ENCODE measurements around the gene HELZ. TPM values are rescaled to one million over a fixed set of nuclear protein-coding genes. Genes with fewer than 3 reads are reported as not detected.
A peak's percentile ranks its signal among the peaks of the same experiment; 100 is the strongest.

Gene HELZ
- total RNA-seq, 1 experiment from 2014 or later: 40.5 TPM

DNA sequence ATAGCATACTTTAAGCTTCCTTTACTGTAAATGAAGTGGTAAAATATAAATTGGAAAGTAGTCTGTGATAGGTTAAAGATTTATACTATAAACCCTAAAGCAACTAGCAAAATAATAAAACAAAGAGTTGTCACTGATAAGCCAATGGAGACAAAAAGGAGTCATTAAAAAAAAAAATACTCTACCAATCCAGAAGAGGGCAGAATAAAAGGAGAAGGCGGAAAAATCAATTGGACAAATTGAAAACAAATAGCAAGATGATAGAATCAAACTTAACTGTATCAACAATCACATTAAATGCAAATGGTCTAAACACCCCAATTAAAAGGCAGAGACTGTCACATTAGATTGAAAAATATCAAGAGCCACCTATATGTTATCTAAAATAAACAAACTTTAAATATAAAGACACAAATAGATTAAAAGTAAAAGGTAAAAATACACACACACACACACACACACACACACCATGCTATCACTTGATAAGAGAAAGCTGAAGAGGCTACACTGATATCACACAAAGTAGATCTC is 128.9 kb downstream of the HELZ start:
- ChIA-PET POLR2A (no interaction called here), CTCF (no interaction called here), RAD21 (ENCODE audit: low non-redundant PET in 1 of 2, low total read pairs in 2 of 2, uncharacterized antibody in 2 of 2, unreplicated experiment in 2 of 2) (no interaction called here)
- no peak overlapping the region for H2AFZ ChIP-seq (ENCODE audit: low read depth, low read length, poor library complexity, severe bottlenecking)
- H4K20me1 ChIP-seq (ENCODE audit: insufficient read depth): no peaks in the 10 kb centered on the region
- BruUV-seq (replicated peaks): no TSS peak
- intact Hi-C loops (cut with micrococcal nuclease): no loop called here
- DNase-seq (ENCODE audit: low read depth, low spot score): no peak
- no peaks in the 10 kb centered on the region for H3K79me2 ChIP-seq (ENCODE audit: insufficient read depth, low read length)
- no peak overlapping the region for H3K4me3 ChIP-seq (replicated peaks in 1 of 2; ENCODE audit: low read depth in 1 of 2, low read length in 2 of 2)
- H3K9me2 ChIP-seq (ENCODE audit: insufficient read depth): no peaks in the 10 kb centered on the region
- no peaks in the 10 kb centered on the region for H3K4me1 ChIP-seq (ENCODE audit: control insufficient read depth in 1 of 2, insufficient read depth in 2 of 2, low read length in 2 of 2)
- no peaks in the 10 kb centered on the region for H3K9me3 ChIP-seq (ENCODE audit: control insufficient read depth in 1 of 2, insufficient read depth in 1 of 2, low read depth in 1 of 2, low read length in 2 of 2)
- no peak overlapping the region for H3K4me2 ChIP-seq (ENCODE audit: low read length)
- no peak overlapping the region for H3K9ac ChIP-seq (ENCODE audit: low read length)
- H3K36me3 ChIP-seq (ENCODE audit: control insufficient read depth in 1 of 2, insufficient read depth in 2 of 2, low read length in 2 of 2): peaks cover 5 to 7% of the 10 kb centered on the region in 2 experiments; a peak in 2 of 4 replicates
- no peak overlapping the region for H3K27ac ChIP-seq (ENCODE audit: low read depth, low read length)
- TF ChIP-seq, protein P1, sequence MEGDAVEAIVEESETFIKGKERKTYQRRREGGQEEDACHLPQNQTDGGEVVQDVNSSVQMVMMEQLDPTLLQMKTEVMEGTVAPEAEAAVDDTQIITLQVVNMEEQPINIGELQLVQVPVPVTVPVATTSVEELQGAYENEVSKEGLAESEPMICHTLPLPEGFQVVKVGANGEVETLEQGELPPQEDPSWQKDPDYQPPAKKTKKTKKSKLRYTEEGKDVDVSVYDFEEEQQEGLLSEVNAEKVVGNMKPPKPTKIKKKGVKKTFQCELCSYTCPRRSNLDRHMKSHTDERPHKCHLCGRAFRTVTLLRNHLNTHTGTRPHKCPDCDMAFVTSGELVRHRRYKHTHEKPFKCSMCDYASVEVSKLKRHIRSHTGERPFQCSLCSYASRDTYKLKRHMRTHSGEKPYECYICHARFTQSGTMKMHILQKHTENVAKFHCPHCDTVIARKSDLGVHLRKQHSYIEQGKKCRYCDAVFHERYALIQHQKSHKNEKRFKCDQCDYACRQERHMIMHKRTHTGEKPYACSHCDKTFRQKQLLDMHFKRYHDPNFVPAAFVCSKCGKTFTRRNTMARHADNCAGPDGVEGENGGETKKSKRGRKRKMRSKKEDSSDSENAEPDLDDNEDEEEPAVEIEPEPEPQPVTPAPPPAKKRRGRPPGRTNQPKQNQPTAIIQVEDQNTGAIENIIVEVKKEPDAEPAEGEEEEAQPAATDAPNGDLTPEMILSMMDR (IDR thresholded peaks at IDR 0.05 in 2 of 3, conservative IDR thresholded peaks at IDR 0.05 in 1 of 3; ENCODE audit: borderline replicate concordance in 1 of 3, insufficient read depth in 1 of 3, low read depth in 2 of 3, low read length in 2 of 3): peak; percentile 18 to 53 (median 19); a peak in 3 of 6 replicates
- TF ChIP-seq, protein P2, sequence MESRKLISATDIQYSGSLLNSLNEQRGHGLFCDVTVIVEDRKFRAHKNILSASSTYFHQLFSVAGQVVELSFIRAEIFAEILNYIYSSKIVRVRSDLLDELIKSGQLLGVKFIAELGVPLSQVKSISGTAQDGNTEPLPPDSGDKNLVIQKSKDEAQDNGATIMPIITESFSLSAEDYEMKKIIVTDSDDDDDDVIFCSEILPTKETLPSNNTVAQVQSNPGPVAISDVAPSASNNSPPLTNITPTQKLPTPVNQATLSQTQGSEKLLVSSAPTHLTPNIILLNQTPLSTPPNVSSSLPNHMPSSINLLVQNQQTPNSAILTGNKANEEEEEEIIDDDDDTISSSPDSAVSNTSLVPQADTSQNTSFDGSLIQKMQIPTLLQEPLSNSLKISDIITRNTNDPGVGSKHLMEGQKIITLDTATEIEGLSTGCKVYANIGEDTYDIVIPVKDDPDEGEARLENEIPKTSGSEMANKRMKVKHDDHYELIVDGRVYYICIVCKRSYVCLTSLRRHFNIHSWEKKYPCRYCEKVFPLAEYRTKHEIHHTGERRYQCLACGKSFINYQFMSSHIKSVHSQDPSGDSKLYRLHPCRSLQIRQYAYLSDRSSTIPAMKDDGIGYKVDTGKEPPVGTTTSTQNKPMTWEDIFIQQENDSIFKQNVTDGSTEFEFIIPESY (IDR thresholded peaks at IDR 0.05; ENCODE audit: extremely low read depth, insufficient replicate concordance, low read length): no peak
- no peaks in the 10 kb centered on the region for H3K27me3 ChIP-seq (ENCODE audit: insufficient read depth, low read length)
- no peak for ATAC-seq

DNA sequence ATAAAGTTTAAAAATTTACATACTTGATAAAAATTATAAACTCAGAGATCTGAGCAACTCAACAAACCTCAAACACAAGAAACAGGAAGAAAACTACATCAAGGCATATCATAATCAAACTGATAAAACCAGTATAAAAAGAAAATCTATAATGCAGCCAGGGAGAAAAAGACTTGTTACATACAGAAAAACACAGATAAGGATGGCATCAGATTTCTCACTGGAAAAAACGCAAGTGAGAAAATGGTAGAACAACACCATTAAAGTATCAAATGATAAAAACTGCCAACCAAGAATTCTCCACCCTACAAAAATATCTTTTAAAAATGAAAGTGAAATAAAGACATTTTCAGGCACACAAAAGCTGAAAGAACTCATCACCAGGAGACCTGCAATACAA is 129.6 kb downstream of the HELZ start:
- H3K36me3 ChIP-seq (ENCODE audit: control insufficient read depth in 1 of 2, insufficient read depth in 2 of 2, low read length in 2 of 2): peaks cover 3 to 5% of the 10 kb centered on the region in 2 experiments; a peak in 2 of 4 replicates
- no peak overlapping the region for H3K27ac ChIP-seq (ENCODE audit: low read depth, low read length)
- BruUV-seq (replicated peaks): no TSS peak
- ATAC-seq (no peak), DNase-seq (ENCODE audit: low read depth, low spot score) (no peak)
- no peaks in the 10 kb centered on the region for H3K79me2 ChIP-seq (ENCODE audit: insufficient read depth, low read length)
- no peak overlapping the region for H3K9ac ChIP-seq (ENCODE audit: low read length)
- ChIA-PET CTCF (no interaction called here), POLR2A (no interaction called here), RAD21 (ENCODE audit: low non-redundant PET in 1 of 2, low total read pairs in 2 of 2, uncharacterized antibody in 2 of 2, unreplicated experiment in 2 of 2) (no interaction called here)
- no peak overlapping the region for H2AFZ ChIP-seq (ENCODE audit: low read depth, low read length, poor library complexity, severe bottlenecking)
- no peak for TF ChIP-seq YY1 (IDR thresholded peaks at IDR 0.05; ENCODE audit: extremely low read depth, insufficient replicate concordance, low read depth, low read length)
- TF ChIP-seq POLR2AphosphoS5 (IDR thresholded peaks at IDR 0.05; ENCODE audit: low read depth, low read length): no peak
- TF ChIP-seq, protein P3, sequence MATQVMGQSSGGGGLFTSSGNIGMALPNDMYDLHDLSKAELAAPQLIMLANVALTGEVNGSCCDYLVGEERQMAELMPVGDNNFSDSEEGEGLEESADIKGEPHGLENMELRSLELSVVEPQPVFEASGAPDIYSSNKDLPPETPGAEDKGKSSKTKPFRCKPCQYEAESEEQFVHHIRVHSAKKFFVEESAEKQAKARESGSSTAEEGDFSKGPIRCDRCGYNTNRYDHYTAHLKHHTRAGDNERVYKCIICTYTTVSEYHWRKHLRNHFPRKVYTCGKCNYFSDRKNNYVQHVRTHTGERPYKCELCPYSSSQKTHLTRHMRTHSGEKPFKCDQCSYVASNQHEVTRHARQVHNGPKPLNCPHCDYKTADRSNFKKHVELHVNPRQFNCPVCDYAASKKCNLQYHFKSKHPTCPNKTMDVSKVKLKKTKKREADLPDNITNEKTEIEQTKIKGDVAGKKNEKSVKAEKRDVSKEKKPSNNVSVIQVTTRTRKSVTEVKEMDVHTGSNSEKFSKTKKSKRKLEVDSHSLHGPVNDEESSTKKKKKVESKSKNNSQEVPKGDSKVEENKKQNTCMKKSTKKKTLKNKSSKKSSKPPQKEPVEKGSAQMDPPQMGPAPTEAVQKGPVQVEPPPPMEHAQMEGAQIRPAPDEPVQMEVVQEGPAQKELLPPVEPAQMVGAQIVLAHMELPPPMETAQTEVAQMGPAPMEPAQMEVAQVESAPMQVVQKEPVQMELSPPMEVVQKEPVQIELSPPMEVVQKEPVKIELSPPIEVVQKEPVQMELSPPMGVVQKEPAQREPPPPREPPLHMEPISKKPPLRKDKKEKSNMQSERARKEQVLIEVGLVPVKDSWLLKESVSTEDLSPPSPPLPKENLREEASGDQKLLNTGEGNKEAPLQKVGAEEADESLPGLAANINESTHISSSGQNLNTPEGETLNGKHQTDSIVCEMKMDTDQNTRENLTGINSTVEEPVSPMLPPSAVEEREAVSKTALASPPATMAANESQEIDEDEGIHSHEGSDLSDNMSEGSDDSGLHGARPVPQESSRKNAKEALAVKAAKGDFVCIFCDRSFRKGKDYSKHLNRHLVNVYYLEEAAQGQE (IDR thresholded peaks at IDR 0.05; ENCODE audit: low read depth): no peak
- TF ChIP-seq, protein P4, sequence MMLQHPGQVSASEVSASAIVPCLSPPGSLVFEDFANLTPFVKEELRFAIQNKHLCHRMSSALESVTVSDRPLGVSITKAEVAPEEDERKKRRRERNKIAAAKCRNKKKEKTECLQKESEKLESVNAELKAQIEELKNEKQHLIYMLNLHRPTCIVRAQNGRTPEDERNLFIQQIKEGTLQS (IDR thresholded peaks at IDR 0.05): no peak
- TF ChIP-seq ZFX (IDR thresholded peaks at IDR 0.05): no peak
- TF ChIP-seq EGR1 (IDR thresholded peaks at IDR 0.05; ENCODE audit: low read depth): no peak
- no peak overlapping the region for H3K4me2 ChIP-seq (ENCODE audit: low read length)
- no peaks in the 10 kb centered on the region for H3K9me2 ChIP-seq (ENCODE audit: insufficient read depth)
- intact Hi-C loops (cut with micrococcal nuclease): no loop called here
- no peaks in the 10 kb centered on the region for H3K4me1 ChIP-seq (ENCODE audit: control insufficient read depth in 1 of 2, insufficient read depth in 2 of 2, low read length in 2 of 2)
- no peak overlapping the region for H3K4me3 ChIP-seq (replicated peaks in 1 of 2; ENCODE audit: low read depth in 1 of 2, low read length in 2 of 2)
- H4K20me1 ChIP-seq (ENCODE audit: insufficient read depth): no peaks in the 10 kb centered on the region
- no peaks in the 10 kb centered on the region for H3K27me3 ChIP-seq (ENCODE audit: insufficient read depth, low read length)
- H3K9me3 ChIP-seq (ENCODE audit: control insufficient read depth in 1 of 2, insufficient read depth in 1 of 2, low read depth in 1 of 2, low read length in 2 of 2): no peaks in the 10 kb centered on the region
